Vagina (tissue), 2 donors: ENCODE measurements around the gene RET.

Source experiments
- POLR2AphosphoS5 ChIP-seq, 2 donors: sonication (generic); formaldehyde crosslinking; IDR thresholded peaks; one replicate each; pipeline ENCODE4 v1.9.0; 2017; ENCODE audit warnings: antibody characterized with exemption in 2 of 2, mild to moderate bottlenecking in 2 of 2, low read depth in 1 of 2; ENCODE audit not compliant: insufficient read depth in 1 of 2
- TF ChIP-seq, protein P1 (sequence below), 3 experiments: fragments of 450-650 bp in 2 of 3; fragments of 200-600 bp in 1 of 3; sonication (generic) in 1 of 3; IDR thresholded peaks; one replicate each; pipeline ENCODE4 v1.5.1; 2017 to 2019; ENCODE audit warnings: antibody characterized with exemption in 3 of 3, mild to moderate bottlenecking in 2 of 3, moderate library complexity in 2 of 3

DNA sequence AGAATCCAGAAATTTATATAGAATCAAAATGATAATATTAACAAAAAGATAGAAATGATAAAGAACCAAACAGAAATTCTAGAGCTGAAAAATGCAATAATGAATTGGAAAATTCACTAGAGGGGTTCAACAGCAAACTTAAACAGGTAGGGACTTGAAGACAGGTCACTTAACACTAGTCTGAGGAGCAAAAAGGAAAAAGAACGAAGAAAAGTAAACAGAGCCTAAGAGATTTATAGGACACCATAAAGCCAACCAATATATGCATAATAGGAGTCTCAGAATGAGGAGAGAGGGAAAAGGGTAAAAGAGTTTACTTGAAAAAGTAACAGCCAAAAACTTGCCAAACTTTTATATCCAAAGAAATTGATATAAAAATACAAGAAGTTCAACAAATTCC, 44.3 kb upstream of the RET start:
- TF ChIP-seq, protein P1, sequence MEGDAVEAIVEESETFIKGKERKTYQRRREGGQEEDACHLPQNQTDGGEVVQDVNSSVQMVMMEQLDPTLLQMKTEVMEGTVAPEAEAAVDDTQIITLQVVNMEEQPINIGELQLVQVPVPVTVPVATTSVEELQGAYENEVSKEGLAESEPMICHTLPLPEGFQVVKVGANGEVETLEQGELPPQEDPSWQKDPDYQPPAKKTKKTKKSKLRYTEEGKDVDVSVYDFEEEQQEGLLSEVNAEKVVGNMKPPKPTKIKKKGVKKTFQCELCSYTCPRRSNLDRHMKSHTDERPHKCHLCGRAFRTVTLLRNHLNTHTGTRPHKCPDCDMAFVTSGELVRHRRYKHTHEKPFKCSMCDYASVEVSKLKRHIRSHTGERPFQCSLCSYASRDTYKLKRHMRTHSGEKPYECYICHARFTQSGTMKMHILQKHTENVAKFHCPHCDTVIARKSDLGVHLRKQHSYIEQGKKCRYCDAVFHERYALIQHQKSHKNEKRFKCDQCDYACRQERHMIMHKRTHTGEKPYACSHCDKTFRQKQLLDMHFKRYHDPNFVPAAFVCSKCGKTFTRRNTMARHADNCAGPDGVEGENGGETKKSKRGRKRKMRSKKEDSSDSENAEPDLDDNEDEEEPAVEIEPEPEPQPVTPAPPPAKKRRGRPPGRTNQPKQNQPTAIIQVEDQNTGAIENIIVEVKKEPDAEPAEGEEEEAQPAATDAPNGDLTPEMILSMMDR (IDR thresholded peaks at IDR 0.05) = no peak
- TF ChIP-seq POLR2AphosphoS5 (IDR thresholded peaks at IDR 0.05; ENCODE audit: insufficient read depth in 1 of 2, low read depth in 1 of 2) = no peak
